GM12878 (cell line): ENCODE measurements around the gene OR51B4. TPM values are rescaled to one million over a fixed set of nuclear protein-coding genes. Genes with fewer than 3 reads are reported as not detected.

Experiments
- ATAC-seq: fragments of 200-7000 bp; cut with Tn5 transposase; 3 replicates; pipeline ENCODE4 v1.9.1; 2020; ENCODE audit warnings: mild to moderate bottlenecking, moderate library complexity
- Bru-seq: library from RNA; stranded (reverse); fragments of 400-500 nt; gene quantifications from one replicate; lab custom pipeline; 2021; lab: Mats Ljungman, UMichigan
- BruChase-seq, 2 experiments: library from RNA; stranded (reverse); fragments of 400-500 nt; gene quantifications; one replicate each; lab custom pipeline; 2021; lab: Mats Ljungman, UMichigan
- BruUV-seq: library from RNA; stranded (reverse); fragments of 400-500 nt; replicated peaks from 2 replicates; lab custom pipeline; 2021; lab: Mats Ljungman, UMichigan
- CTCF ChIA-PET: fragments of 300-600 bp; sonication (Branson Sonifier 250); formaldehyde crosslinking; extraction: SDS; loops from one replicate; lab custom pipeline; 2021; ENCODE audit warnings: inconsistent platforms; lab: Yijun Ruan, JAX
- POLR2A ChIA-PET: fragments of 350-600 bp; formaldehyde crosslinking; extraction: SDS; loops from one replicate; lab custom pipeline; 2021; ENCODE audit warnings: inconsistent platforms; lab: Charles Lee
- RAD21 ChIA-PET: fragments of 300-600 bp; sonication (Branson Sonifier 250); formaldehyde crosslinking; loops from one replicate; lab custom pipeline; 2023; ENCODE audit warnings: antibody characterized with exemption; ENCODE audit not compliant: unreplicated experiment; lab: Charles Lee
- SMC1A ChIA-PET: fragments of 300-600 bp; sonication (Branson Sonifier 250); formaldehyde crosslinking; loops from one replicate; lab custom pipeline; 2023; ENCODE audit not compliant: unreplicated experiment, uncharacterized antibody; lab: Charles Lee
- DNase-seq: peaks from one replicate; pipeline ENCODE4 v3.0.0-alpha.2; 2011; ENCODE audit warnings: low read depth, low spot score
- FAIRE-seq: peaks from 3 replicates; lab custom pipeline; 2011; peaks lifted over from hg19 to GRCh38; lab: Jason Lieb, UNC
- H2AFZ ChIP-seq: 2 replicates; pipeline ENCODE4 v1.6.0; 2011; ENCODE audit warnings: low read depth, low read length, control low read depth; ENCODE audit not compliant: control insufficient read depth
- H3K27ac ChIP-seq: 2 replicates; pipeline ENCODE4 v1.5.1; 2011; ENCODE audit warnings: control low read depth; ENCODE audit not compliant: control insufficient read depth, insufficient read depth
- H3K27me3 ChIP-seq, 2 experiments: replicated peaks in 1 of 2; 2 replicates each; pipeline versions ENCODE4 v1.6.0 to v1.6.1; 2011; ENCODE audit warnings: low read length in 1 of 2; ENCODE audit not compliant: control insufficient read depth in 2 of 2, insufficient read depth in 2 of 2
- H3K36me3 ChIP-seq, 2 experiments: 2 replicates each; pipeline ENCODE4 v1.5.1; 2011; ENCODE audit warnings: low read length in 1 of 2; ENCODE audit not compliant: control insufficient read depth in 2 of 2, insufficient read depth in 2 of 2
- H3K4me1 ChIP-seq: 2 replicates; pipeline ENCODE4 v1.6.1; 2011; ENCODE audit warnings: mild to moderate bottlenecking, low read length, moderate library complexity, mixed read lengths; ENCODE audit not compliant: control insufficient read depth, insufficient read depth
- H3K4me2 ChIP-seq: 2 replicates; pipeline ENCODE4 v1.6.0; 2011; ENCODE audit warnings: control low read depth; ENCODE audit not compliant: control insufficient read depth, insufficient read depth
- H3K4me3 ChIP-seq: fragments of 200-600 bp; sonication (generic); 2 replicates; pipeline ENCODE4 v1.5.1; 2016
- H3K79me2 ChIP-seq: 2 replicates; pipeline ENCODE4 v1.6.0; 2011; ENCODE audit warnings: low read length; ENCODE audit not compliant: control insufficient read depth, insufficient read depth
- H3K9ac ChIP-seq: 2 replicates; pipeline ENCODE4 v1.8.0; 2011; ENCODE audit warnings: low read length, control low read depth, mixed read lengths; ENCODE audit not compliant: control insufficient read depth, insufficient read depth
- H3K9me3 ChIP-seq: replicated peaks from 3 replicates; pipeline ENCODE4 v1.5.1; 2011; ENCODE audit warnings: mild to moderate bottlenecking, low read length; ENCODE audit not compliant: control insufficient read depth, insufficient read depth
- H4K20me1 ChIP-seq: 2 replicates; pipeline ENCODE4 v1.6.0; 2011; ENCODE audit not compliant: control insufficient read depth, insufficient read depth
- BMI1 ChIP-seq: fragments of 450-650 bp; IDR thresholded peaks from 2 replicates; pipeline ENCODE4 v1.6.1; 2016; ENCODE audit warnings: mild to moderate bottlenecking, moderate library complexity, borderline replicate concordance
- CREM ChIP-seq: IDR thresholded peaks from 2 replicates; pipeline ENCODE4 v1.6.1; 2014; ENCODE audit warnings: antibody characterized with exemption, low read depth
- HCFC1 ChIP-seq: fragments of 150-350 bp; IDR thresholded peaks from 2 replicates; pipeline ENCODE4 v1.6.1; 2014; ENCODE audit warnings: low read length
- HDAC6 ChIP-seq: fragments of 200-600 bp; sonication (generic); IDR thresholded peaks from one replicate; pipeline ENCODE4 v1.8.0; 2017; ENCODE audit warnings: antibody characterized with exemption; ENCODE audit not compliant: unreplicated experiment
- IRF4 ChIP-seq: IDR thresholded peaks from 2 replicates; pipeline ENCODE4 v1.6.1; 2011; ENCODE audit warnings: low read depth, low read length
- MTA2 ChIP-seq: fragments of 450-650 bp; IDR thresholded peaks from 2 replicates; pipeline ENCODE4 v1.6.1; 2016; ENCODE audit warnings: low read depth, mild to moderate bottlenecking, moderate library complexity
- MTA3 ChIP-seq: IDR thresholded peaks from 2 replicates; pipeline ENCODE4 v1.6.1; 2012; ENCODE audit warnings: low read length, inconsistent platforms, borderline replicate concordance
- MYC ChIP-seq: IDR thresholded peaks from 2 replicates; pipeline ENCODE4 v1.6.1; 2011; ENCODE audit warnings: mild to moderate bottlenecking, low read length, moderate library complexity, inconsistent platforms; ENCODE audit not compliant: insufficient read depth, insufficient replicate concordance, insufficient read length, severe bottlenecking
- NR2C1 ChIP-seq: fragments of 450-650 bp; IDR thresholded peaks from 2 replicates; pipeline ENCODE4 v1.6.1; 2017; ENCODE audit warnings: antibody characterized with exemption, mild to moderate bottlenecking, moderate library complexity
- STAT3 ChIP-seq: IDR thresholded peaks from 2 replicates; pipeline ENCODE4 v1.6.1; 2011; ENCODE audit warnings: low read depth, low read length, improper control_type of control experiment
- TAF1 ChIP-seq: IDR thresholded peaks from 2 replicates; pipeline ENCODE4 v1.6.1; 2011; ENCODE audit warnings: mild to moderate bottlenecking, low read depth, low read length, borderline replicate concordance
- ZBED1 ChIP-seq: IDR thresholded peaks from 2 replicates; pipeline ENCODE4 v1.6.1; 2016; ENCODE audit warnings: borderline replicate concordance
- WGBS: methylation state at CpG from one replicate; pipeline ENCODE4 v1.1.6; 2016; ENCODE audit warnings: low lambda C conversion rate; ENCODE audit not compliant: insufficient replicate concordance, insufficient coverage; ENCODE audit errors: missing lambda C conversion rate; 5-methylcytosine and 5-hydroxymethylcytosine counted together
- in situ Hi-C: fragments of 300-500 bp; cut with MboI; formaldehyde crosslinking; loops from 9 replicates; pipeline ENCODE4 v1.14.3; 2018; ENCODE audit warnings: mixed read lengths
- intact Hi-C: fragments of 100-400 bp; cut with micrococcal nuclease; formaldehyde crosslinking; loops from one replicate; pipeline ENCODE4 v1.14.2; 2022; ENCODE audit not compliant: unreplicated experiment
- long read RNA-seq, 2 experiments: library from polyadenylated mRNA; unstranded; transcript quantifications; one replicate each; pipeline ENCODE4 v2.0.0, GENCODE V29; 2019 to 2020
- polyA minus RNA-seq, 3 experiments: library from RNA; depleted of rRNA, polyadenylated mRNA; stranded (reverse); fragments of >200 nt; gene quantifications; 2 replicates each; pipeline ENCODE4 v1.2.3, GENCODE V29; 2011
- polyA plus RNA-seq, 11 experiments: library from polyadenylated mRNA; depleted of rRNA in 4 of 11; unstranded in 6 of 11; stranded (reverse) in 5 of 11; fragments of >200 nt; fragmentation: Nextera tagmentation in 4 of 11; fragmentation: Illumina TruSeq in 1 of 11; extraction: Ambion mirVana in 4 of 11; extraction: Trizol in 1 of 11; gene quantifications; 1 replicate in 1 of 11; 2 replicates in 10 of 11; pipeline versions ENCODE4 v1.2.1 to v1.2.3, GENCODE V29; 2011 to 2016; ENCODE audit warnings: inconsistent platforms in 2 of 11, missing spikeins in 2 of 11, low read depth in 1 of 11
- total RNA-seq, 4 experiments: library from RNA; depleted of rRNA in 3 of 4; stranded (reverse); fragments of >200 nt in 3 of 4; fragmentation: Illumina TruSeq in 1 of 4; extraction: Trizol in 1 of 4; gene quantifications; 2 replicates each; pipeline versions ENCODE4 v1.2.1 to v1.2.3, GENCODE V29; 2013 to 2021
- TF ChIP-seq, protein P1 (sequence below): fragments of 450-650 bp; IDR thresholded peaks from 2 replicates; pipeline ENCODE4 v1.6.1; 2014; ENCODE audit warnings: mild to moderate bottlenecking
- TF ChIP-seq, protein P2 (sequence below): fragments of 450-650 bp; IDR thresholded peaks from 2 replicates; pipeline ENCODE4 v1.6.1; 2017; ENCODE audit warnings: mild to moderate bottlenecking, moderate library complexity

OR51B4 gene, protein sequence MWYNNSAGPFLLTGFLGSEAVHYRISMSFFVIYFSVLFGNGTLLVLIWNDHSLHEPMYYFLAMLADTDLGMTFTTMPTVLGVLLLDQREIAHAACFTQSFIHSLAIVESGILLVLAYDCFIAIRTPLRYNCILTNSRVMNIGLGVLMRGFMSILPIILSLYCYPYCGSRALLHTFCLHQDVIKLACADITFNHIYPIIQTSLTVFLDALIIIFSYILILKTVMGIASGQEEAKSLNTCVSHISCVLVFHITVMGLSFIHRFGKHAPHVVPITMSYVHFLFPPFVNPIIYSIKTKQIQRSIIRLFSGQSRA
- 3.9 and 4.7 TPM in 2 replicates for total RNA-seq (2013; cell fraction: nucleolus; rRNA removed)
- total RNA-seq (2014; rRNA removed): not detected in 2 replicates
- total RNA-seq (2014; rRNA removed; fragmentation: Illumina TruSeq; extraction: Trizol): not detected in 2 replicates
- 0.23 TPM in 1 of 2 replicates, not detected in the other for total RNA-seq (2021)
- not detected for polyA plus RNA-seq (2011; ENCODE audit: low read depth)
- polyA plus RNA-seq (2011; rRNA removed): 1.1 and 2.1 TPM in 2 replicates
- 1.2 TPM in 2 replicates for polyA plus RNA-seq (2011; cell fraction: cytosol; rRNA removed)
- 3.3 TPM in 2 replicates for polyA plus RNA-seq (2011; cell fraction: nucleus; rRNA removed)
- polyA plus RNA-seq (2012): not detected in 2 replicates
- polyA plus RNA-seq (2014; fragmentation: Illumina TruSeq; extraction: Trizol): not detected in 2 replicates
- polyA plus RNA-seq (2014; fragmentation: Nextera tagmentation; extraction: Ambion mirVana): not detected
- polyA plus RNA-seq (2014; rRNA removed): not detected in 2 replicates
- not detected for polyA plus RNA-seq (2016; fragmentation: Nextera tagmentation; extraction: Ambion mirVana)
- polyA minus RNA-seq (2011; rRNA and poly(A)+ RNA removed): 5.5 and 9.1 TPM in 2 replicates
- 1.0 TPM in 1 of 2 replicates, not detected in the other for polyA minus RNA-seq (2011; cell fraction: cytosol; rRNA and poly(A)+ RNA removed)
- polyA minus RNA-seq (2011; cell fraction: nucleus; rRNA and poly(A)+ RNA removed): 6.0 and 8.8 TPM in 2 replicates
- percentile 41 among the genes with signal in this experiment for Bru-seq, nascent RNA
- percentile 51 among the genes with signal in this experiment for BruChase-seq, experiment 1, labeled RNA remaining after a 6-hour chase
- BruChase-seq, experiment 2, labeled RNA remaining after a 2-hour chase: percentile 49 among the genes with signal in this experiment
- long read RNA-seq, experiment 1: 0 reads
- long read RNA-seq, experiment 2: 0 reads

DNA sequence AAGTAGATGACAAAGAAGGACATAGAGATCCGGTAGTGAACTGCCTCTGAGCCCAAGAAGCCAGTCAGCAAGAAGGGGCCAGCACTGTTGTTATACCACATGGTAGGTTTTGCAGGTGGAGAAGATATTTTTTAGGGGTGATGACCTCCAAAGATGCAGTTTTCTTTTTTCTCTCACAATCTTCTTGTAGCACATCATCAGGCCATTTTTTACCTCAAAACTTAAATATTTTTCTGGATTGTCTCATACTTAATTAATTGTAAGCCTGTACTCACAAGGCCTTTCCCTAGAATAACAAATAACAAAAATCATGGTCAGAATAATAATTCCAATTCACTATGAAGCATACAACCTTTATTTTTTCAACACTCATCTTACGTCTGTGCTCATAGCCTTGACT, at the start of gene OR51B4:
Gene OR51B4, minus strand, starts transcription at position 101 of the 400 bp plus-strand sequence. Its CDS starts 0 bp downstream, at position 101.
- Histone ChIP-seq H3K27ac (no peak within 1 kb of the TSS), H3K4me1 (no peaks in the 10 kb centered on the region), H4K20me1 (no peaks in the 10 kb centered on the region), H3K27me3 (no peaks in the 10 kb centered on the region; a peak in 1 of 4 replicates), H3K9me3 (no peaks in the 10 kb centered on the region), H3K9ac (no peak within 1 kb of the TSS), H3K4me2 (no peak within 1 kb of the TSS), H3K79me2 (no peaks in the 10 kb centered on the region), H3K4me3 (no peak within 1 kb of the TSS), H3K36me3 (no peaks in the 10 kb centered on the region), H2AFZ (no peak within 1 kb of the TSS)
- ChIA-PET POLR2A (no interaction called here), CTCF (no interaction called here), SMC1A (no interaction called here), RAD21 (no interaction called here)
- in situ Hi-C loops: no loop called here
- FAIRE-seq (no peak), ATAC-seq (no peak), DNase-seq (no peak)
- BruUV-seq: no TSS peak
- 56% methylated on average over 2 of the region's 2 CpGs for WGBS
- intact Hi-C loops: no loop called here
- TF ChIP-seq NR2C1 (no peak), MYC (no peak), CREM (no peak), MTA3 (no peak), IRF4 (no peak), HCFC1 (no peak), HDAC6 (no peak), BMI1 (no peak), TAF1 (no peak), MTA2 (no peak), ZBED1 (no peak), STAT3 (no peak)
- TF ChIP-seq, protein P1, sequence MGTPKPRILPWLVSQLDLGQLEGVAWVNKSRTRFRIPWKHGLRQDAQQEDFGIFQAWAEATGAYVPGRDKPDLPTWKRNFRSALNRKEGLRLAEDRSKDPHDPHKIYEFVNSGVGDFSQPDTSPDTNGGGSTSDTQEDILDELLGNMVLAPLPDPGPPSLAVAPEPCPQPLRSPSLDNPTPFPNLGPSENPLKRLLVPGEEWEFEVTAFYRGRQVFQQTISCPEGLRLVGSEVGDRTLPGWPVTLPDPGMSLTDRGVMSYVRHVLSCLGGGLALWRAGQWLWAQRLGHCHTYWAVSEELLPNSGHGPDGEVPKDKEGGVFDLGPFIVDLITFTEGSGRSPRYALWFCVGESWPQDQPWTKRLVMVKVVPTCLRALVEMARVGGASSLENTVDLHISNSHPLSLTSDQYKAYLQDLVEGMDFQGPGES: no peak
- TF ChIP-seq, protein P2, sequence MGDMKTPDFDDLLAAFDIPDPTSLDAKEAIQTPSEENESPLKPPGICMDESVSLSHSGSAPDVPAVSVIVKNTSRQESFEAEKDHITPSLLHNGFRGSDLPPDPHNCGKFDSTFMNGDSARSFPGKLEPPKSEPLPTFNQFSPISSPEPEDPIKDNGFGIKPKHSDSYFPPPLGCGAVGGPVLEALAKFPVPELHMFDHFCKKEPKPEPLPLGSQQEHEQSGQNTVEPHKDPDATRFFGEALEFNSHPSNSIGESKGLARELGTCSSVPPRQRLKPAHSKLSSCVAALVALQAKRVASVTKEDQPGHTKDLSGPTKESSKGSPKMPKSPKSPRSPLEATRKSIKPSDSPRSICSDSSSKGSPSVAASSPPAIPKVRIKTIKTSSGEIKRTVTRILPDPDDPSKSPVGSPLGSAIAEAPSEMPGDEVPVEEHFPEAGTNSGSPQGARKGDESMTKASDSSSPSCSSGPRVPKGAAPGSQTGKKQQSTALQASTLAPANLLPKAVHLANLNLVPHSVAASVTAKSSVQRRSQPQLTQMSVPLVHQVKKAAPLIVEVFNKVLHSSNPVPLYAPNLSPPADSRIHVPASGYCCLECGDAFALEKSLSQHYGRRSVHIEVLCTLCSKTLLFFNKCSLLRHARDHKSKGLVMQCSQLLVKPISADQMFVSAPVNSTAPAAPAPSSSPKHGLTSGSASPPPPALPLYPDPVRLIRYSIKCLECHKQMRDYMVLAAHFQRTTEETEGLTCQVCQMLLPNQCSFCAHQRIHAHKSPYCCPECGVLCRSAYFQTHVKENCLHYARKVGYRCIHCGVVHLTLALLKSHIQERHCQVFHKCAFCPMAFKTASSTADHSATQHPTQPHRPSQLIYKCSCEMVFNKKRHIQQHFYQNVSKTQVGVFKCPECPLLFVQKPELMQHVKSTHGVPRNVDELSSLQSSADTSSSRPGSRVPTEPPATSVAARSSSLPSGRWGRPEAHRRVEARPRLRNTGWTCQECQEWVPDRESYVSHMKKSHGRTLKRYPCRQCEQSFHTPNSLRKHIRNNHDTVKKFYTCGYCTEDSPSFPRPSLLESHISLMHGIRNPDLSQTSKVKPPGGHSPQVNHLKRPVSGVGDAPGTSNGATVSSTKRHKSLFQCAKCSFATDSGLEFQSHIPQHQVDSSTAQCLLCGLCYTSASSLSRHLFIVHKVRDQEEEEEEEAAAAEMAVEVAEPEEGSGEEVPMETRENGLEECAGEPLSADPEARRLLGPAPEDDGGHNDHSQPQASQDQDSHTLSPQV: no peak
